H1 (cell line): ENCODE results near the gene ZNF302. TPM values are rescaled to one million over a fixed set of nuclear protein-coding genes. Genes with fewer than 3 reads are reported as not detected.

ENCODE experiments used
- CTCF ChIA-PET: fragments of 300-600 bp; sonication (Branson Sonifier 250); formaldehyde crosslinking; loops from one replicate; lab custom pipeline; 2021; ENCODE audit not compliant: partially characterized antibody; lab: Charles Lee
- POLR2A ChIA-PET: fragments of 300-600 bp; sonication (Branson Sonifier 250); formaldehyde crosslinking; loops from one replicate; lab custom pipeline; 2021; ENCODE audit warnings: inconsistent platforms; ENCODE audit not compliant: partially characterized antibody; lab: Charles Lee
- DNase-seq, 2 experiments: peaks; one replicate each; pipeline versions ENCODE4 v3.0.0 to v3.0.0-alpha.2; 2010 to 2022; ENCODE audit warnings: low spot score in 2 of 2, low read depth in 1 of 2, mixed read lengths in 1 of 2
- FAIRE-seq: peaks from 2 replicates; lab custom pipeline; 2011; peaks lifted over from hg19 to GRCh38; lab: Jason Lieb, UNC
- H2AFZ ChIP-seq: 2 replicates; pipeline ENCODE4 v1.8.1; 2012; ENCODE audit warnings: low read length, inconsistent platforms
- H2AK5ac ChIP-seq: 2 replicates; pipeline ENCODE4 v1.6.1; 2013; ENCODE audit warnings: low read depth, low read length
- H2BK120ac ChIP-seq: replicated peaks from 2 replicates; pipeline ENCODE3; 2013; ENCODE audit warnings: low read depth, low read length, inconsistent platforms
- H2BK12ac ChIP-seq: 2 replicates; pipeline ENCODE4 v1.6.1; 2013; ENCODE audit warnings: low read depth, low read length
- H2BK15ac ChIP-seq: 2 replicates; pipeline ENCODE4 v1.6.1; 2013; ENCODE audit warnings: low read length
- H2BK20ac ChIP-seq: 2 replicates; pipeline ENCODE4 v1.6.1; 2013; ENCODE audit warnings: low read length
- H2BK5ac ChIP-seq: 2 replicates; pipeline ENCODE4 v1.6.1; 2013; ENCODE audit warnings: low read depth, low read length
- H3K14ac ChIP-seq: 2 replicates; pipeline ENCODE4 v1.6.1; 2013; ENCODE audit warnings: inconsistent platforms; ENCODE audit not compliant: insufficient read length
- H3K18ac ChIP-seq: 2 replicates; pipeline ENCODE4 v1.6.1; 2013; ENCODE audit warnings: low read length; ENCODE audit errors: extremely low read depth
- H3K23ac ChIP-seq: 2 replicates; pipeline ENCODE4 v1.6.1; 2013; ENCODE audit warnings: inconsistent platforms; ENCODE audit not compliant: insufficient read length
- H3K23me2 ChIP-seq: 2 replicates; pipeline ENCODE4 v1.6.1; 2013; ENCODE audit warnings: low read depth, low read length
- H3K27ac ChIP-seq: 2 replicates; pipeline ENCODE4 v1.6.1; 2011; ENCODE audit warnings: low read depth, low read length, inconsistent platforms
- H3K27me3 ChIP-seq, 4 experiments: replicated peaks in 1 of 4; 1 replicate in 1 of 4; 2 replicates in 3 of 4; pipeline versions ENCODE4 v1.6.1 to v1.8.1; 2011 to 2013; ENCODE audit warnings: low read length in 3 of 4, mild to moderate bottlenecking in 3 of 4, inconsistent platforms in 2 of 4, mixed read lengths in 2 of 4, moderate library complexity in 1 of 4; ENCODE audit not compliant: control insufficient read depth in 3 of 4, insufficient read depth in 3 of 4; ENCODE audit errors: extremely low read depth in 1 of 4
- H3K36me3 ChIP-seq, 4 experiments: 2 replicates each; pipeline versions ENCODE4 v1.6.1 to v1.8.1; 2011 to 2013; ENCODE audit warnings: mild to moderate bottlenecking in 4 of 4, low read length in 3 of 4, moderate library complexity in 2 of 4, control low read depth in 1 of 4, inconsistent platforms in 1 of 4; ENCODE audit not compliant: insufficient read depth in 4 of 4, control insufficient read depth in 2 of 4
- H3K4ac ChIP-seq: replicated peaks from 2 replicates; pipeline ENCODE3; 2013; ENCODE audit warnings: low read length, low read depth, mixed read lengths, inconsistent platforms; ENCODE audit not compliant: insufficient read length
- H3K4me1 ChIP-seq, 4 experiments: replicated peaks in 1 of 4; 1 replicate in 1 of 4; 2 replicates in 3 of 4; pipeline versions ENCODE4 v1.6.1 to v1.8.1; 2011 to 2013; ENCODE audit warnings: low read length in 3 of 4, inconsistent platforms in 2 of 4, mixed read lengths in 1 of 4; ENCODE audit not compliant: insufficient read depth in 4 of 4, control insufficient read depth in 3 of 4
- H3K4me2 ChIP-seq, 2 experiments: 2 replicates each; pipeline versions ENCODE4 v1.6.1 to v1.8.1; 2011 to 2013; ENCODE audit warnings: low read depth in 2 of 2, low read length in 2 of 2, control low read depth in 1 of 2, inconsistent platforms in 1 of 2, mild to moderate bottlenecking in 1 of 2; ENCODE audit not compliant: insufficient read depth in 1 of 2
- H3K4me3 ChIP-seq, 4 experiments: fragments of 200-600, 300-600 bp in 1 of 4; sonication (generic), shearing (Covaris generic), sonication (Bioruptor Twin) in 1 of 4; 2 replicates each; pipeline versions ENCODE4 v1.5.1 to v1.8.1; 2011 to 2016; ENCODE audit warnings: low read length in 4 of 4, low read depth in 3 of 4, control low read depth in 2 of 4, inconsistent platforms in 2 of 4, mild to moderate bottlenecking in 2 of 4, mixed read lengths in 1 of 4, moderate library complexity in 1 of 4; ENCODE audit not compliant: insufficient read depth in 2 of 4; ENCODE audit errors: extremely low read depth in 1 of 4
- H3K56ac ChIP-seq: replicated peaks from 2 replicates; pipeline ENCODE3; 2013; ENCODE audit warnings: low read depth, mild to moderate bottlenecking, mixed read lengths, low read length, inconsistent platforms; ENCODE audit not compliant: insufficient read length
- H3K79me1 ChIP-seq: 2 replicates; pipeline ENCODE4 v1.6.1; 2013; ENCODE audit warnings: low read depth, low read length, control low read depth
- H3K79me2 ChIP-seq, 2 experiments: 2 replicates each; pipeline versions ENCODE4 v1.6.1 to v1.8.1; 2012 to 2013; ENCODE audit warnings: low read length in 2 of 2, mild to moderate bottlenecking in 2 of 2, inconsistent platforms in 1 of 2; ENCODE audit not compliant: insufficient read depth in 2 of 2, control insufficient read depth in 1 of 2
- H3K9ac ChIP-seq, 4 experiments: replicated peaks in 1 of 4; 1 replicate in 1 of 4; 2 replicates in 3 of 4; pipeline versions ENCODE4 v1.6.1 to v1.8.1; 2011 to 2013; ENCODE audit warnings: low read depth in 3 of 4, low read length in 3 of 4, control low read depth in 2 of 4, mild to moderate bottlenecking in 2 of 4, moderate library complexity in 2 of 4, inconsistent platforms in 1 of 4; ENCODE audit errors: extremely low read depth in 1 of 4
- H3K9me3 ChIP-seq, 2 experiments: 2 replicates each; pipeline versions ENCODE4 v1.6.1 to v1.8.1; 2012 to 2013; ENCODE audit warnings: mild to moderate bottlenecking in 2 of 2, moderate library complexity in 2 of 2, control low read depth in 1 of 2, inconsistent platforms in 1 of 2, low read depth in 1 of 2, low read length in 1 of 2, mixed read lengths in 1 of 2; ENCODE audit not compliant: insufficient read depth in 2 of 2
- H4K20me1 ChIP-seq, 2 experiments: replicated peaks in 1 of 2; 2 replicates each; pipeline versions ENCODE3 to v1.8.1; 2011 to 2013; ENCODE audit warnings: inconsistent platforms in 2 of 2, low read length in 2 of 2, mild to moderate bottlenecking in 1 of 2; ENCODE audit not compliant: insufficient read depth in 2 of 2, control insufficient read depth in 1 of 2
- H4K5ac ChIP-seq: 2 replicates; pipeline ENCODE4 v1.6.1; 2013; ENCODE audit warnings: low read length, low read depth, mixed read lengths, inconsistent platforms; ENCODE audit not compliant: insufficient read length
- H4K8ac ChIP-seq: 2 replicates; pipeline ENCODE4 v1.8.0; 2013; ENCODE audit warnings: mild to moderate bottlenecking, moderate library complexity, low read length, inconsistent platforms; ENCODE audit not compliant: insufficient read depth; ENCODE audit errors: extremely low read depth
- H4K91ac ChIP-seq: replicated peaks from 2 replicates; pipeline ENCODE3; 2013; ENCODE audit warnings: low read length, mixed read lengths, inconsistent platforms; ENCODE audit not compliant: insufficient read length
- CHD1 ChIP-seq: IDR thresholded peaks from 2 replicates; pipeline ENCODE4 v1.6.1; 2012; ENCODE audit warnings: low read depth, low read length, improper control_type of control experiment
- WGBS, 2 experiments: shearing (Covaris generic) in 1 of 2; methylation state at CpG; one replicate each; pipeline versions ENCODE4 v1.1.6 to v1.1.7; 2013 to 2015; ENCODE audit warnings: low lambda C conversion rate in 2 of 2, mixed read lengths in 2 of 2, inconsistent platforms in 1 of 2, low coverage in 1 of 2, missing lambda C conversion rate in 1 of 2; ENCODE audit not compliant: insufficient replicate concordance in 2 of 2, insufficient coverage in 1 of 2, insufficient read length in 1 of 2; ENCODE audit errors: extremely low coverage in 1 of 2, missing lambda C conversion rate in 1 of 2; 5-methylcytosine and 5-hydroxymethylcytosine counted together
- polyA plus RNA-seq, 7 experiments: library from polyadenylated mRNA; depleted of rRNA in 3 of 7; stranded (reverse) in 5 of 7; unstranded in 2 of 7; fragments of >200 nt in 5 of 7; fragments of 200-250 nt in 2 of 7; gene quantifications; 1 replicate in 5 of 7; 2 replicates in 1 of 7; 4 replicates in 1 of 7; pipeline versions ENCODE4 v1.2.1 to v1.2.3, GENCODE V29; 2011 to 2013; ENCODE audit warnings: missing spikeins in 2 of 7, mixed read lengths in 2 of 7
- total RNA-seq: library from RNA; stranded (reverse); fragmentation: NEBNext Ultra II Directional; extraction: Animal tissue kit (Norgen Biotek cat#: 25700); gene quantifications from 2 replicates; pipeline ENCODE4 v1.2.1, GENCODE V29; 2021

ZNF302 gene
- total and polyA plus RNA-seq, 2 of the 8 experiments (the other 6 are each of a cell fraction or from before 2014, with no cell fraction given) = 9.1 to 20.4 TPM

- H3K56ac ChIP-seq = no peak overlapping the region
- WGBS, 2 experiments = 55% methylated on average over 2 of the region's 2 CpGs; no CpG with 5 or more reads in 1 of the 2 experiments
- H3K9ac ChIP-seq = no peak overlapping the region
- H3K14ac ChIP-seq = no peak overlapping the region
- H2BK5ac ChIP-seq = no peak overlapping the region
- H2AK5ac ChIP-seq = no peak overlapping the region
- no peaks in the 10 kb centered on the region for H3K36me3 ChIP-seq
- no peak overlapping the region for H2AFZ ChIP-seq
- no peak for DNase-seq
- H2BK12ac ChIP-seq = no peak overlapping the region
- no peaks in the 10 kb centered on the region for H3K23me2 ChIP-seq
- FAIRE-seq = no peak
- no peaks in the 10 kb centered on the region for H4K20me1 ChIP-seq
- H3K27ac ChIP-seq = no peak overlapping the region
- no peak overlapping the region for H3K23ac ChIP-seq
- no peak overlapping the region for H4K91ac ChIP-seq
- no peak overlapping the region for H4K8ac ChIP-seq
- H3K9me3 ChIP-seq = peaks cover 39 to 51% of the 10 kb centered on the region in 2 experiments
- ChIA-PET CTCF (interaction anchor here (2.0 kb wide), 1 partner anchor 13 kb away, joined by 6 read pairs; no protein-coding TSS in a partner anchor), POLR2A (no interaction called here)
- no peaks in the 10 kb centered on the region for H3K27me3 ChIP-seq
- no peak overlapping the region for H2BK20ac ChIP-seq
- H3K4ac ChIP-seq = no peak overlapping the region
- H3K4me3 ChIP-seq = no peak overlapping the region
- no peaks in the 10 kb centered on the region for H3K79me2 ChIP-seq
- H3K4me1 ChIP-seq = no peaks in the 10 kb centered on the region
- H3K79me1 ChIP-seq = no peaks in the 10 kb centered on the region
- no peak overlapping the region for H2BK15ac ChIP-seq
- H4K5ac ChIP-seq = no peak overlapping the region
- no peak overlapping the region for H3K4me2 ChIP-seq
- H3K18ac ChIP-seq = no peak overlapping the region
- no peak overlapping the region for H2BK120ac ChIP-seq
- no peak for TF ChIP-seq CHD1
Measured at GRCh38 chr19:34651747-34652146, 25.7 kb upstream of the ZNF302 start.
